Neuron (in vitro differentiated cells): ENCODE results near the gene NAB2.

Experiments
- H2AFZ ChIP-seq: one replicate; pipeline ENCODE4 v1.6.1; 2013; ENCODE audit warnings: low read depth, mild to moderate bottlenecking, inconsistent platforms, low read length, moderate library complexity
- H3K27me3 ChIP-seq: one replicate; pipeline ENCODE4 v1.6.1; 2013; ENCODE audit warnings: low read length; ENCODE audit not compliant: insufficient read depth
- H3K36me3 ChIP-seq: one replicate; pipeline ENCODE4 v1.6.1; 2013; ENCODE audit warnings: low read length; ENCODE audit not compliant: insufficient read depth
- H3K4me1 ChIP-seq: one replicate; pipeline ENCODE4 v1.6.1; 2013; ENCODE audit warnings: low read length; ENCODE audit not compliant: insufficient read depth
- H3K4me3 ChIP-seq: 2 replicates; pipeline ENCODE4 v1.5.1; 2013; ENCODE audit warnings: mild to moderate bottlenecking, low read length, moderate library complexity
- H3K9me3 ChIP-seq: one replicate; pipeline ENCODE4 v1.6.1; 2013; ENCODE audit warnings: low read length

The NAB2 gene

DNA sequence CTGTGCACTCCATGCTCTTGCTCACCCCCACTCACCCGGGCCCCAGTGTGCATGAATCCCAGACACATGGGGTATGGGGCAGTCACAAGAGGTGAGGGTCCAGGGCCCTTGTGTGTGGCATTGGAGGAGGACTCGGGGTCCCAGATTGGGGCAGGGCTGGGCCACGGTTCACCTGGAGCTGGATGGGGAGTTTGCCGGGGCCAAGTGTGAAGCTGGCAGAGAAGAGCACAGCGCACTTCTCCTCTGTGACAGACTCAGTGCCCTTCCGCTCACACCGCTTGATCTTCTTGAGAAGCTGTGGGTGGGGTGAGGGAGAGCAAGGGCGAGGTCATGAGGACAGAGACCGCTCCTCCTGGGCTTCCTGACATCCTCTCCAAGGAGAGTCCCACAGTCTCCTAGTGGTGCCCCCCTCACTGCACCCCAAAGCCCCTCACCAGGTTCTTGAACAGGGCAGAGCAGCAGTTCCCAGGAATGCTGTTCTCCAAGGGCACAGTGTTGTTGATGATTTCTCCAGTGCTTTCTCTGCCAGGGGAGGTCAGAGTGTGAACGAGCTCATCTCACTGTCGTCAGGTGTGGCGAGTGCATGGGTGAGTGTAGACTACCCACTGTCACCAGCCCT lies 15.5 kb downstream of the NAB2 start:
- no peak overlapping the region for H3K4me3 ChIP-seq
- no peaks in the 10 kb centered on the region for H3K27me3 ChIP-seq
- no peaks in the 10 kb centered on the region for H3K9me3 ChIP-seq
- peaks cover 7% of the 10 kb centered on the region for H3K4me1 ChIP-seq
- no peak overlapping the region for H2AFZ ChIP-seq
- H3K36me3 ChIP-seq: peaks cover 15% of the 10 kb centered on the region

DNA sequence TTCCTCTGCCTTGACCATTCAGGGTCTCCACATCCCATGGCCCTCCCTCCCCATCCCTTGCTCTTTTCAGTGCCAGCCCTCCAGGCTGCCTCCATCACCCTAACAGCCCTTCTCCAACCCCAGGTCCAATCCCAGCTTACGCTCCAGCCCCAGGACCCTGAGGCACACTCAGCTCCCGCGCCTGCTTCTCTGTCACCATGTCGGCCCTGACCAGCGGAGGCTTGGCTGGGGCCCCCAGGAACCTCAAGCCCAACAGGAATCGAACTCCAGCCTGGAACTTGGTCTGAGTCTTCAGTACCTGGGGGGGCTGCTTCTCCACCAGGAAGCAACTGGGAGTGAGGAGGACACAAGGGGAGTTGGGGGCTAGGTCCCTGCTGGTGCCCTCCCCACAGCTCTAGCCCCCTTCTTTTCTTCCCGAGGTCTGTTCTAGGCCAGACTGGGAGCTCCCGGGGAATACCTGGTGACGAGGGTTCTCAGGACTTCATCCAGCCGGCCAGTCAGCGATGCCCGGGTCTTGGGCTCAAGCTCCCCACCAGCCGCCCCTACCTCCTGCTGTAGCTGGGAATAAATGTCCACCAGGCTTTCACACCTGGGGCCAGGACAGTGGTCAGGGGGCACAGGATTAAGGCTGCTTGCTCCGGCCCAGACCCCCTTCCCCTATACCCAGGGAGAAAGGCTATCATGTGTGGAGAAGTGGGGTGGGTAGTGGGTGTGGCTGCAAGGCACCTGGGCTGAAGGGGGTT lies 16.3 kb downstream of the NAB2 start:
- peaks cover 12% of the 10 kb centered on the region for H3K36me3 ChIP-seq

DNA sequence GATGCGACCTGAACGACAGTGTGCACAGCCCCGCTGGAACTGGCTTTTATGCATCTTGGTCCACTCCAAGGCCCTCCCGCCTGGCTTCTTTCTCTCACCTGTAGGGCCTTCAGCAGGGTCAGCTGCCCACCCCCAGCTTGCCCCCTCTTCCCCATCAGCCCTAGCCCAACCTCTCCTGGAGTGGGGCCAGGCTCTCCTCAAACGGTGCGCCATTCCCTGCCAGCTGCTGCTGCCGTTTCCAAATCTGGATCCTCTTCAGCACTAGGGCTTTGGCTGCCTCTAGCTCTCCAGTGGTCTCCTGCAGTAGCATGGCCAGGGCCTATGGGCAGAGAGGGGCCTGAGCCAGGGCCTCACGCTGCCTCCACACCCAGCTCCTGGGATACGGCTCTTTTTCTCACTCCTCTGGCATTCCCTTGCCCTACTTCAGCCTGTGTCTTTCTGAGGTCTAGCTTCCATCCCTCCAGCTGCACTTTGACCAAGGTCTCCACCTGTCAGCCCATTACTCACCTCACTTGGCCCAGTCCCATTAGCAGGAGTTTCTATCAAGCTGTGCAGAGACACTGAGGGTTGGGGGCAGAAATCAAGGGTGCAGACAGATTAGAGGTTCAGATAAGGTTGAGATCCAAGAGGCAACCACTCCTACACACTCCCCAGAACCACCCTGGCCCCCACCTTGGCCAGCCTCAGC lies 17.3 kb downstream of the NAB2 start:
- Histone ChIP-seq H3K27me3 (no peaks in the 10 kb centered on the region), H3K36me3 (peaks cover 12% of the 10 kb centered on the region)

More for the DNA sequence above, 16.3 kb downstream of the NAB2 start:
- Histone ChIP-seq H3K27me3 (no peaks in the 10 kb centered on the region), H2AFZ (no peak overlapping the region), H3K4me3 (no peak overlapping the region), H3K9me3 (no peaks in the 10 kb centered on the region), H3K4me1 (peaks cover 12% of the 10 kb centered on the region)

DNA sequence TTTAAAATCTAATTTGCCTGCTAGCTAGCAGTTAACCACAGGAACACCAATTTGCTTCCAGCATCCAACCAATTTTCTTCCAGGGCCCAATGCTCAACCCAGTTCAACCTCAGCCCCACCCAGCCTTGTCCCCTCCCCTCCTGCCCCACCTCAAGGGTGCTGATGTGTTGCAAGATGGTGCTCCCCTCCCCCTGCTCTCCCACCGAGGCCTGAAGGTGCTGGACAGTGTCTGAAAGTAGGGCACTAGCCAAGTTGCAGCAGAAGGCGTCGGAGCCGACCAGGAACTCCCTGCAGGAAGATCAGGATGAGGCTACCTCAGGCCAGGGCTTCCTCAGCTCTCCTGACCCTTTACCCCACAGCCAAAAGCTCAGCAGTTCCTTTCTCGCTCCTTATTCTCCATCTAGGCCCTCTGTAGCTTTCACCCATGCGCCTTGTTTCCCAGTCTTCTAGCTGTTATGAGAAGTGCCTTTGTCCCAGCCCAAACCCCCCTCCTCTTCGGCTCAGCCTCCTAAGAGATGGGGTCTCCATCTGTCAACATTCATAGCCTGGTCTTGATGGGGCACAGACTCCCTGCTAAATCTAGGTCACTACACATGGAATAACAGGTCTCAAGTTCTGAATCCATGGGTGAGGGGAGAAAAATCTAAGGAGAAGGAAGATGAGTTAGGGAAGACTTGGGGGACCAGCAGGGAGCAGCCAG lies 18.7 kb downstream of the NAB2 start:
- H3K4me1 ChIP-seq: peaks cover 22% of the 10 kb centered on the region
- H3K9me3 ChIP-seq: no peaks in the 10 kb centered on the region
- peaks cover 12% of the 10 kb centered on the region for H3K36me3 ChIP-seq
- no peak overlapping the region for H3K4me3 ChIP-seq
- no peak overlapping the region for H2AFZ ChIP-seq
- H3K27me3 ChIP-seq: no peaks in the 10 kb centered on the region

More for the DNA sequence above, 17.3 kb downstream of the NAB2 start:
- Histone ChIP-seq H3K4me1 (peaks cover 19% of the 10 kb centered on the region), H2AFZ (no peak overlapping the region), H3K4me3 (no peak overlapping the region), H3K9me3 (no peaks in the 10 kb centered on the region)

DNA sequence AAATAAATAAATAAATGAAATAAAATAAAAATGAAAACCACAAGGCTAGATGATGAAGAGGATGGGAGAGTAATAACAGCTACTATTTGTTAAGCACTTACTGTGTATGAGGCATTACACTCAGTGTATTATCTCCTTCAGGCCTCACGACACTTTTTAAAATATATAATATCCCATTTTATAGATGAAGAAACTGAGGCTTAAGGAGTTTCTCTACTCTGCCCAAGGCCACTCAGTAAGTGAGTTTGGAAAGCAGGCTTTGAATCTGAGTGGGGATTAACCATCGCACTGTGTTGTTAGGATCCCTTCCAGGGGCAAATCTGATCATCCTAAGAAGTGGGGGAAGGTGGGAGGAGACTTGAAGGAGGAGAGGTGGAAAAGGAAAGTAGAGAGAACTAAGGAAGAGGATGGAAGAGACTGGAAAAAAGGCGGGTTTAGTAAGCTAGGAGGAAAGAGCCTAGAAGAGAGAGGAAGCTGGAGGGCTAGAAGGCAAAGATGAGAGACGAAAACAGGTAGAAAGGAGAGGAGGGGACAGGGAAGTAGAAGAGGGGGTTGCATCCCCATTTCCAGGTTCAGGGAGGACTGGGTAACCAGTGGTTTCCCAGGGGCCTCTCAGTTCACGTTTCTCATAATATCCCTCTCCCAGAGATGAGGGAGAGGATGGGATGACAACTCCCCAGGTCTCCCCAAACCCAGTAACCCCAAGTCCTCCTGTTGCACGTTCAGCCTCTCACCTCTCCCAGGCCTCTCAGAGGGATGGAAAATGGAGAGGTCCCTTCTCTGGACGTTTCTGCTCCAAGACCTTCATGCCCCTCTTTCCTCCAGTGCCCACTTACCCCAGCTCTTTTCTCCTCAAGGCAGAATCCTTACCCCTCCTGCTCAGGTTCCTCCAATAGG lies 20.5 kb downstream of the NAB2 start:
- Histone ChIP-seq H3K4me3 (peak overlapping the region; percentile 58), H3K4me1 (peaks cover 21% of the 10 kb centered on the region), H2AFZ (no peak overlapping the region), H3K27me3 (no peaks in the 10 kb centered on the region), H3K9me3 (no peaks in the 10 kb centered on the region), H3K36me3 (peaks cover 6% of the 10 kb centered on the region)

- H3K9me3 ChIP-seq: no peaks in the 10 kb centered on the region
- peaks cover 21% of the 10 kb centered on the region for H3K4me1 ChIP-seq
- H3K36me3 ChIP-seq: peaks cover 5% of the 10 kb centered on the region
- H3K4me3 ChIP-seq: peak overlapping the region; percentile 58
- no peaks in the 10 kb centered on the region for H3K27me3 ChIP-seq
- no peak overlapping the region for H2AFZ ChIP-seq
Observed at GRCh38 chr12:57110104-57111030, 21.5 kb downstream of the NAB2 start.

DNA sequence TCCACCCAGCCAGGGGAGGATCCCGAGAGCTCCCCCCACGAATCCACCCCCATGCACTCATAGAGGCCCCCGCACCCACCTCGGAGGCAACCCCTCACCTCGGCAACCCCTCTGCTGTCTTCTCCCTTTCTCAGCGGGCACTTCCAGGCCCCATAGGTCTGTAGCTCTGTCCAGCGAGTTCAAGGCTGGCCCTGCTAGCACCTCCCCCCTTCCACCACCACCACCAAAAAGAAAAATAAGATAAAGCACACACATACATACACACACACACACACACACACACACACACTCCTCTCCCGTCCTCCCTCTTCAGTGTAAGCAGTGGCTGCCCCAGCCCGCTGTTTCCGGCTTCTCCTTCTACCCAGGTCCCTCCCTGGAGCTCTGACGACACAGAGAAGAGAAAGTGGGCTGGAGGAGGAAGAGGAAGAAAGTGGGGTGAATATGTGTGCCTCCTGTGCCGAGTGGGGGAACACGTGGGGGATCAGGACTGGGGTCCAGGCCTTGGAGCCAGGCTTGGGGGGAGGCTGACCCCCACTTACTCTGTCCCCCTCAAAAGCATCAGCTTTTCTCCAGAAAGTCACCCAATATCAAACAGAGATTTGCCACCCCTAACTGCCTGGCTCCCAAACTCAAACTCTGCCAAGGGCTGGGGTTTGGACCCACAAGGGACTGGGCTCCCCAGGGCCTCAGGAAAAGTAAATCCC lies 22.3 kb downstream of the NAB2 start, which contains the start of gene STAT6:
TSS of gene STAT6 (minus strand) at position 332 of the 704 bp plus-strand sequence. CDS start 3,084 bp downstream, outside the sequence.
- H3K4me3 ChIP-seq: peak within 1 kb of the TSS; percentile 58
- no peaks in the 10 kb centered on the region for H3K27me3 ChIP-seq
- H2AFZ ChIP-seq: no peak within 1 kb of the TSS

DNA sequence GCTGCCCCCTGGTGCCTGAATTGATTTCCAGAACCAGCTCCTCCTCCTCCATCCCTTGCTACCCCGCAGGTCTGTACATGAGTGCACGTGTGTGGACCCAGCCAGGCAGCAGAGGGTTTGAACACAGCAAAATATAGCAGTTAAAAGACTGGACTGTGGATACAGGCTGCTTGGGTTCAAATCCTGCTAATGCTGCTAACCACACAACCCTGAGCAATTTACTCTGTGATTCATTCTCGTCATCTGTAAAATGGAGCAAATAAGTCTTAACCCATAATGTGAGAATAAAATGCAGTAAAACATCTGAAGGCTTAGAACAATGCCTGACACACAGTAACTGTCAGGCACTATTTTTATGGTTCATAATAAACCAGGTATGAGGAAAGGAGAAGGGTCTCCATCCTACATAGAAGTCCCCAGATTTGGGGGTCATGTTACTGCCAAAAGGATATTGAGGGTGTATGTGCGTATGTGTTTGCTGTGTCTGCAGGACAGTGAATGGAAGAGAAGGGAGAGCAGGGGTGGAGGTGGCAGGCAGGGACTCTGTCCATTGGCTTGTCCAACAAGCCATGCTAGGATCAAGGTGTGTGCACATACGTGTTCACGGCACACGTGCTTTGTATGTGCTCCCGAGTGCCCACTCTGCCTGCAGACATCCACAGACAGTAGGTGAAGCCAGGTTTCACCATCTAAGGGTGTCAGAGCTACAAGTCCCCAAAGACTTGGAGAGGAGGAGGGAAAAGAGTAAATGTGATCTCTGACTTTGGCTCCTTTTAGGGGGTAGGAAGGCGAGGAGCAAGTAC lies 23.8 kb downstream of the NAB2 start:
- Histone ChIP-seq H3K9me3 (no peaks in the 10 kb centered on the region), H2AFZ (no peak overlapping the region), H3K4me3 (no peak overlapping the region), H3K27me3 (no peaks in the 10 kb centered on the region), H3K36me3 (no peaks in the 10 kb centered on the region), H3K4me1 (peaks cover 21% of the 10 kb centered on the region)

More for the DNA sequence above, 22.3 kb downstream of the NAB2 start, which contains the start of gene STAT6:
- no peaks in the 10 kb centered on the region for H3K9me3 ChIP-seq
- peaks cover 5% of the 10 kb centered on the region for H3K36me3 ChIP-seq
- peaks cover 21% of the 10 kb centered on the region for H3K4me1 ChIP-seq

- no peak overlapping the region for H3K4me3 ChIP-seq
- H2AFZ ChIP-seq: no peak overlapping the region
- peaks cover 5% of the 10 kb centered on the region for H3K4me1 ChIP-seq
- no peaks in the 10 kb centered on the region for H3K27me3 ChIP-seq
- H3K36me3 ChIP-seq: no peaks in the 10 kb centered on the region
- no peaks in the 10 kb centered on the region for H3K9me3 ChIP-seq
Observed at GRCh38 chr12:57116580-57117281, 27.8 kb downstream of the NAB2 start.

GRCh38 chr12:57118711-57119271 lies 29.9 kb downstream of the NAB2 start:
- H3K36me3 ChIP-seq: no peaks in the 10 kb centered on the region

More at GRCh38 chr12:57118711-57119271, 29.9 kb downstream of the NAB2 start:
- no peaks in the 10 kb centered on the region for H3K4me1 ChIP-seq
- no peaks in the 10 kb centered on the region for H3K9me3 ChIP-seq
- H2AFZ ChIP-seq: no peak overlapping the region
- no peaks in the 10 kb centered on the region for H3K27me3 ChIP-seq
- H3K4me3 ChIP-seq: no peak overlapping the region
